ENCODE measurements around the gene TNIP3. TPM values are rescaled to one million over a fixed set of nuclear protein-coding genes. Genes with fewer than 3 reads are reported as not detected.

The TNIP3 gene
- total and polyA plus RNA-seq, 2 of the 4 experiments (the other 2 are of a cell fraction) = 0.10 to 0.18 TPM

GRCh38 chr4:121088867-121089266 lies 75.3 kb downstream of the TNIP3 start:
- Histone ChIP-seq H2AK9ac (replicated peaks; ENCODE audit: low read depth, low read length, poor library complexity) (no peak overlapping the region), H4K8ac (ENCODE audit: low read depth in 2 of 2, low read length in 2 of 2) (no peak overlapping the region), H2BK5ac (ENCODE audit: low read depth, low read length, poor library complexity, severe bottlenecking) (no peak overlapping the region), H3K27ac (ENCODE audit: insufficient read depth, low read length) (no peak overlapping the region), H3K36me3 (ENCODE audit: control insufficient read depth, insufficient read depth, low read length) (no peaks in the 10 kb centered on the region), H3K79me1 (ENCODE audit: low read depth in 1 of 2, low read length in 2 of 2) (no peaks in the 10 kb centered on the region), H3K18ac (ENCODE audit: low read depth, low read length) (no peak overlapping the region), H4K20me1 (ENCODE audit: insufficient read depth, low read length) (no peaks in the 10 kb centered on the region), H3K27me3 (ENCODE audit: control insufficient read depth, insufficient read depth, low read length) (0 out of 2 replicates have a peak, but pooled peaks cover 2% of the 10 kb centered on the region), H4K5ac (ENCODE audit: low read depth, low read length) (no peak overlapping the region), H3K9ac (ENCODE audit: low read depth, low read length) (no peak overlapping the region), H2BK20ac (ENCODE audit: low read depth, low read length) (no peak overlapping the region), H2AK5ac (ENCODE audit: low read depth, low read length) (no peak overlapping the region), H3K4ac (ENCODE audit: low read depth, low read length) (no peak overlapping the region), H3K4me1 (ENCODE audit: control insufficient read depth, insufficient read depth, low read length) (no peaks in the 10 kb centered on the region), H3K9me3 (ENCODE audit: control insufficient read depth, insufficient read depth, low read length) (no peaks in the 10 kb centered on the region), H3K23ac (ENCODE audit: low read depth, low read length) (no peak overlapping the region), H3K14ac (replicated peaks; ENCODE audit: low read depth, low read length) (no peak overlapping the region), H2AFZ (replicated peaks; ENCODE audit: low read length, poor library complexity) (no peak overlapping the region), H3K56ac (ENCODE audit: extremely low read depth, insufficient read depth, low read length) (no peak overlapping the region), H2BK120ac (ENCODE audit: low read depth, low read length) (no peak overlapping the region), H3K4me2 (ENCODE audit: low read depth, low read length) (no peak overlapping the region), H3K9me1 (ENCODE audit: insufficient read depth, low read length) (no peaks in the 10 kb centered on the region), H4K91ac (ENCODE audit: insufficient read depth, low read depth, low read length) (no peak overlapping the region), H3K4me3 (ENCODE audit: insufficient read depth, low read depth, low read length) (no peak overlapping the region), H2BK15ac (ENCODE audit: low read depth, low read length) (no peak overlapping the region)
- dilution Hi-C loops (cut with HindIII; ENCODE audit: low sequenced_read_pairs, unreplicated experiment) = no loop called here
- ChIA-PET POLR2A (ENCODE audit: unreplicated experiment) (no interaction called here), CTCF (no interaction called here)
- intact Hi-C loops (cut with micrococcal nuclease) = no loop called here
- TF ChIP-seq CEBPB (IDR thresholded peaks at IDR 0.05; ENCODE audit: low read depth, low read length) (peak; percentile 26; the same call in 1 of the 2 replicates), NFE2L2 (IDR thresholded peaks at IDR 0.05; ENCODE audit: low read depth, low read length) (no peak)
- no TSS peak for BruUV-seq (replicated peaks)
- no CpG with 5 or more reads among the region's 4 CpGs for WGBS, 2 experiments (ENCODE audit: extremely low coverage in 2 of 2, insufficient read length in 1 of 2)
- ATAC-seq (ENCODE audit: low read depth) = no peak
- in situ Hi-C loops (cut with MboI; ENCODE audit: low sequenced_read_pairs) = loop anchor here (25.0 kb wide), 1 partner anchor 377 kb away; no protein-coding TSS in a partner anchor
- DNase-seq = no peak

Small RNA genes within 50 kb of the gene (microRNA-seq; reads per million reads assigned to microRNA genes)
- gene RNU6-948P (ENCODE audit: insufficient read depth, insufficient read length) = not detected

Small RNA genes within 50 kb of the gene (small RNA-seq; reads per million reads assigned to genes)
- gene RNU6-948P = 0 reads per million in 5 experiments

Other genes starting within 250 kb of the TNIP3 start
- 10.8 and 12.8 TPM in 2 replicates for gene PRDM5, start 241.6 kb downstream of the TNIP3 start, total RNA-seq (2012; rRNA removed)
- gene PRDM5, start 241.6 kb downstream of the TNIP3 start, polyA plus RNA-seq (2012; rRNA removed) = 3.6 and 4.1 TPM in 2 replicates
- under 0.01 TPM in 1 of 2 replicates, not detected in the other for gene NDNF, start 91.8 kb downstream of the TNIP3 start, total RNA-seq (2012; rRNA removed)
- gene NDNF, start 91.8 kb downstream of the TNIP3 start, polyA plus RNA-seq (2012; rRNA removed) = not detected in 2 replicates
- not detected in 2 replicates for gene QRFPR, start 216.7 kb upstream of the TNIP3 start, total RNA-seq (2012; rRNA removed)
- not detected in 2 replicates for gene QRFPR, start 216.7 kb upstream of the TNIP3 start, polyA plus RNA-seq (2012; rRNA removed)